Uterus (tissue), 2 donors: ENCODE results near the gene KDM6B.

Source experiments
- POLR2A ChIP-seq, 2 donors: fragments of 450-650 bp; IDR thresholded peaks; one replicate each; pipeline ENCODE4 v1.6.1; 2016; ENCODE audit warnings: antibody characterized with exemption in 2 of 2, mild to moderate bottlenecking in 1 of 2, moderate library complexity in 1 of 2
- TF ChIP-seq, protein P1 (sequence below), 4 experiments: fragments of 200-600 bp in 2 of 4; fragments of 450-650 bp in 2 of 4; sonication (generic) in 2 of 4; IDR thresholded peaks; one replicate each; pipeline ENCODE4 v1.5.1; 2016 to 2019; ENCODE audit warnings: antibody characterized with exemption in 4 of 4, mild to moderate bottlenecking in 2 of 4, moderate library complexity in 1 of 4

DNA sequence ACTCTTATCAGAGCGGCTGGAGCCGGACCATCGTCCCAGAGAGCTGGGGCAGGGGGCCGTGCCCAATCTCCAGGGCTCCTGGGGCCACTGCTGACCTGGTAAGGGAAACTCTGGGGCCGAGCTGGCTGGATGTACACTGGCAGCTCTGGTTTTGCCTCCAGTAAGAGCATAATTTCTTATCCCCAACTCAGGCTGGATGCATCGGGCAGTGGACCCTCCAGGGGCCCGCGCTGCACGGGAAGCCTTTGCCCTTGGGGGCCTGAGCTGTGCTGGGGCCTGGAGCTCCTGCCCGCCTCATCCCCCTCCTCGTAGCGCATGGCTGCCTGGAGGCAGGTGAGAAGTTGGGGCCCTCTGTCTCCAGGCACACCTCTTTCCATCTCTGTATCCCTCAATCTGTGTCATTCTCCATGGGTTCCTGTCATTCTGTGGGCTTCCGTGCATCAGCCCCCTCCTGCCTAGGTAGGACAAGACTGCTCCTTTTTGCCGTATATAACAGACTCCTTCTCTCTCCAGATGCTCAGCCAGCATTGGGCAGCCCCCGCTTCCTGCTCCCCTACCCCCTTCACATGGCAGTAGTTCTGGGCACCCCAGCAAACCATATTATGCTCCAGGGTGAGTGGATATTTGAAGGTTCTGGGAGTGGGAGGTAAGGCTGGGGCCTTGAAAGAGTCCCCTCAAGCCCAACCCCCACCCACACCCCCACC lies 11.5 kb downstream of the KDM6B start:
- TF ChIP-seq POLR2A (IDR thresholded peaks at IDR 0.05): no peak
- TF ChIP-seq, protein P1, sequence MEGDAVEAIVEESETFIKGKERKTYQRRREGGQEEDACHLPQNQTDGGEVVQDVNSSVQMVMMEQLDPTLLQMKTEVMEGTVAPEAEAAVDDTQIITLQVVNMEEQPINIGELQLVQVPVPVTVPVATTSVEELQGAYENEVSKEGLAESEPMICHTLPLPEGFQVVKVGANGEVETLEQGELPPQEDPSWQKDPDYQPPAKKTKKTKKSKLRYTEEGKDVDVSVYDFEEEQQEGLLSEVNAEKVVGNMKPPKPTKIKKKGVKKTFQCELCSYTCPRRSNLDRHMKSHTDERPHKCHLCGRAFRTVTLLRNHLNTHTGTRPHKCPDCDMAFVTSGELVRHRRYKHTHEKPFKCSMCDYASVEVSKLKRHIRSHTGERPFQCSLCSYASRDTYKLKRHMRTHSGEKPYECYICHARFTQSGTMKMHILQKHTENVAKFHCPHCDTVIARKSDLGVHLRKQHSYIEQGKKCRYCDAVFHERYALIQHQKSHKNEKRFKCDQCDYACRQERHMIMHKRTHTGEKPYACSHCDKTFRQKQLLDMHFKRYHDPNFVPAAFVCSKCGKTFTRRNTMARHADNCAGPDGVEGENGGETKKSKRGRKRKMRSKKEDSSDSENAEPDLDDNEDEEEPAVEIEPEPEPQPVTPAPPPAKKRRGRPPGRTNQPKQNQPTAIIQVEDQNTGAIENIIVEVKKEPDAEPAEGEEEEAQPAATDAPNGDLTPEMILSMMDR (IDR thresholded peaks at IDR 0.05): no peak
